Occipital lobe (tissue), 2 donors: ENCODE data around the gene MOCS3. TPM values are rescaled to one million over a fixed set of nuclear protein-coding genes. Genes with fewer than 3 reads are reported as not detected.

ENCODE experiments used
- DNase-seq: peaks from one replicate; lab custom pipeline; 2025; lab: John Stamatoyannopoulos, UW
- total RNA-seq: library from RNA; depleted of rRNA; stranded (reverse); fragments of >200 nt; gene quantifications from one replicate; pipeline ENCODE4 v1.2.3, GENCODE V29; 2014

The MOCS3 gene
- total RNA-seq, 1 donor from 2014 or later, result 10.3 TPM

- no peak for DNase-seq
These were observed 22.5 kb downstream of the MOCS3 start for GRCh38 chr20:50980851-50981713.

- DNase-seq, result no peak
These were observed 23.1 kb downstream of the MOCS3 start for GRCh38 chr20:50981714-50982048.

GRCh38 chr20:50982363-50982762, 23.7 kb downstream of the MOCS3 start:
- no peak for DNase-seq

GRCh38 chr20:50983321-50983720, 24.7 kb downstream of the MOCS3 start:
- DNase-seq, result no peak

- DNase-seq, result peak; percentile 50
These were observed 29.0 kb downstream of the MOCS3 start for GRCh38 chr20:50987493-50988210.

GRCh38 chr20:50991076-50991475, 32.5 kb downstream of the MOCS3 start:
- no peak for DNase-seq

GRCh38 chr20:50992336-50992732, 33.7 kb downstream of the MOCS3 start:
- DNase-seq, result no peak

- DNase-seq, result no peak
These were observed 34.3 kb downstream of the MOCS3 start for GRCh38 chr20:50992733-50993457.

GRCh38 chr20:50993876-50994275, 35.3 kb downstream of the MOCS3 start:
- no peak for DNase-seq

GRCh38 chr20:50995506-50995905, 36.9 kb downstream of the MOCS3 start:
- no peak for DNase-seq

GRCh38 chr20:50996901-50997865, 38.6 kb downstream of the MOCS3 start:
- no peak for DNase-seq

GRCh38 chr20:50999355-50999754, 40.7 kb downstream of the MOCS3 start:
- no peak for DNase-seq

GRCh38 chr20:51001430-51002265, 43.0 kb downstream of the MOCS3 start:
- DNase-seq, result no peak

GRCh38 chr20:51002633-51003032, 44.0 kb downstream of the MOCS3 start:
- no peak for DNase-seq

GRCh38 chr20:51003753-51004152, 45.1 kb downstream of the MOCS3 start:
- DNase-seq, result no peak

- DNase-seq, result no peak
These were observed 45.7 kb downstream of the MOCS3 start for GRCh38 chr20:51004305-51004727.

GRCh38 chr20:51004781-51005180, 46.2 kb downstream of the MOCS3 start:
- DNase-seq, result no peak

GRCh38 chr20:51005214-51005613, 46.6 kb downstream of the MOCS3 start:
- no peak for DNase-seq

- no peak for DNase-seq
These were observed 50.1 kb downstream of the MOCS3 start for GRCh38 chr20:51008718-51009117.
